GM23338 (cell line): ENCODE data around the gene NUTF2. TPM values are rescaled to one million over a fixed set of nuclear protein-coding genes. Genes with fewer than 3 reads are reported as not detected.

Source experiments
- ATAC-seq: fragments of 200-7000 bp; cut with Tn5 transposase; 3 replicates; pipeline ENCODE4 v1.9.1; 2020
- DNase-seq: peaks from one replicate; pipeline ENCODE4 v3.0.0-alpha.2; 2015; ENCODE audit warnings: low spot score
- H2AFZ ChIP-seq: fragments of 200-600 bp; sonication (generic); 2 replicates; pipeline ENCODE4 v1.8.0; 2016; ENCODE audit warnings: antibody characterized with exemption, mild to moderate bottlenecking, moderate library complexity
- H3F3A ChIP-seq: fragments of 200-600 bp; sonication (generic); replicated peaks from 2 replicates; pipeline ENCODE4 v1.8.0; 2017; ENCODE audit warnings: antibody characterized with exemption, mixed run types, low read depth
- H3K27ac ChIP-seq: fragments of 200-600 bp; sonication (generic); 2 replicates; pipeline ENCODE4 v1.6.1; 2016; ENCODE audit warnings: low read depth
- H3K27me3 ChIP-seq: fragments of 200-600 bp; sonication (generic); 2 replicates; pipeline ENCODE4 v1.8.0; 2016; ENCODE audit warnings: mild to moderate bottlenecking, mixed run types, moderate library complexity; ENCODE audit not compliant: insufficient read depth
- H3K36me3 ChIP-seq: fragments of 200-600 bp; sonication (generic); 2 replicates; pipeline ENCODE4 v1.8.0; 2016; ENCODE audit warnings: mild to moderate bottlenecking; ENCODE audit not compliant: insufficient read depth
- H3K4me1 ChIP-seq: fragments of 200-600 bp; sonication (generic); 2 replicates; pipeline ENCODE4 v1.8.0; 2016; ENCODE audit warnings: mild to moderate bottlenecking, moderate library complexity; ENCODE audit not compliant: insufficient read depth
- H3K4me2 ChIP-seq: fragments of 200-600 bp; sonication (generic); 2 replicates; pipeline ENCODE4 v1.7.1; 2017; ENCODE audit warnings: mixed run types
- H3K4me3 ChIP-seq: fragments of 200-600 bp; sonication (generic); 2 replicates; pipeline ENCODE4 v1.6.1; 2016; ENCODE audit warnings: mixed run types
- H3K79me2 ChIP-seq: fragments of 200-600 bp; sonication (generic); replicated peaks from 2 replicates; pipeline ENCODE4 v1.8.0; 2017; ENCODE audit warnings: mild to moderate bottlenecking; ENCODE audit not compliant: insufficient read depth
- H3K9me2 ChIP-seq: fragments of 200-600 bp; sonication (generic); 2 replicates; pipeline ENCODE4 v1.8.0; 2017; ENCODE audit not compliant: insufficient read depth
- H4K20me1 ChIP-seq: fragments of 200-600 bp; sonication (generic); replicated peaks from 2 replicates; pipeline ENCODE4 v1.8.0; 2017; ENCODE audit warnings: mild to moderate bottlenecking; ENCODE audit not compliant: insufficient read depth
- H3K27ac Mint-ChIP-seq: 2 replicates; pipeline ENCODE4 v1.8.0; 2020; ENCODE audit warnings: inconsistent platforms, mild to moderate bottlenecking, moderate library complexity, mixed read lengths
- H3K27me3 Mint-ChIP-seq: 3 replicates; pipeline ENCODE4 v1.8.0; 2022; ENCODE audit warnings: low read depth, mild to moderate bottlenecking, moderate library complexity, mixed read lengths, inconsistent platforms; ENCODE audit not compliant: insufficient read depth, poor library complexity
- H3K36me3 Mint-ChIP-seq: 3 replicates; pipeline ENCODE4 v1.8.0; 2021; ENCODE audit warnings: low read depth, mild to moderate bottlenecking, inconsistent platforms, moderate library complexity, mixed read lengths
- H3K4me1 Mint-ChIP-seq: 3 replicates; pipeline ENCODE4 v1.8.0; 2020; ENCODE audit warnings: mild to moderate bottlenecking, inconsistent platforms, mixed read lengths
- H3K4me3 Mint-ChIP-seq: 3 replicates; pipeline ENCODE4 v1.8.0; 2021; ENCODE audit warnings: moderate library complexity, mild to moderate bottlenecking, inconsistent platforms, mixed read lengths
- H3K9me3 Mint-ChIP-seq: 3 replicates; pipeline ENCODE4 v1.8.0; 2020; ENCODE audit warnings: moderate library complexity, mild to moderate bottlenecking, inconsistent platforms, mixed read lengths
- CREB1 ChIP-seq: fragments of 250-450 bp; sonication (Bioruptor Pico); IDR thresholded peaks from 2 replicates; pipeline ENCODE4 v1.5.0; 2020; ENCODE audit warnings: low read depth, mild to moderate bottlenecking, moderate library complexity
- EZH2 ChIP-seq: fragments of 200-600 bp; sonication (generic); IDR thresholded peaks from one replicate; pipeline ENCODE4 v1.8.0; 2017; ENCODE audit warnings: antibody characterized with exemption, mild to moderate bottlenecking, low read depth; ENCODE audit not compliant: unreplicated experiment
- EZH2phosphoT487 ChIP-seq: fragments of 200-600 bp; sonication (generic); IDR thresholded peaks from one replicate; pipeline ENCODE4 v1.8.1; 2018; ENCODE audit warnings: antibody characterized with exemption; ENCODE audit not compliant: unreplicated experiment
- JUNB ChIP-seq: IDR thresholded peaks from one replicate; pipeline ENCODE4 v1.6.1; 2016; ENCODE audit warnings: antibody characterized with exemption; ENCODE audit not compliant: unreplicated experiment
- NANOG ChIP-seq: IDR thresholded peaks from 2 replicates; pipeline ENCODE4 v1.6.1; 2016; ENCODE audit warnings: antibody characterized with exemption, borderline replicate concordance
- POLR2AphosphoS5 ChIP-seq: IDR thresholded peaks from 2 replicates; pipeline ENCODE4 v1.6.1; 2016; ENCODE audit warnings: antibody characterized with exemption, low read depth
- STAT1 ChIP-seq: IDR thresholded peaks from one replicate; pipeline ENCODE4 v1.6.1; 2016; ENCODE audit warnings: antibody characterized with exemption; ENCODE audit not compliant: unreplicated experiment
- ZNF114 ChIP-seq: fragments of 250-450 bp; sonication (Bioruptor Pico); IDR thresholded peaks from 2 replicates; pipeline ENCODE4 v1.5.0; 2020; ENCODE audit warnings: mild to moderate bottlenecking, moderate library complexity
- polyA plus RNA-seq: library from polyadenylated mRNA; unstranded; fragments of >200 nt; fragmentation: Nextera tagmentation; extraction: Ambion mirVana; gene quantifications from 2 replicates; pipeline ENCODE4 v1.2.1, GENCODE V29; 2016
- total RNA-seq: library from RNA; depleted of rRNA; stranded (reverse); fragments of >200 nt; shearing (Covaris generic); gene quantifications from 2 replicates; pipeline ENCODE4 v1.2.3, GENCODE V29; 2014
- TF ChIP-seq, protein P1 (sequence below): IDR thresholded peaks from 2 replicates; pipeline ENCODE4 v1.6.1; 2016; ENCODE audit warnings: antibody characterized with exemption
- TF ChIP-seq, protein P2 (sequence below): IDR thresholded peaks from one replicate; pipeline ENCODE4 v1.6.1; 2018; ENCODE audit warnings: antibody characterized with exemption; ENCODE audit not compliant: unreplicated experiment

Gene NUTF2
- total and polyA plus RNA-seq, 2 experiments from 2014 or later: 321 to 391 TPM

DNA sequence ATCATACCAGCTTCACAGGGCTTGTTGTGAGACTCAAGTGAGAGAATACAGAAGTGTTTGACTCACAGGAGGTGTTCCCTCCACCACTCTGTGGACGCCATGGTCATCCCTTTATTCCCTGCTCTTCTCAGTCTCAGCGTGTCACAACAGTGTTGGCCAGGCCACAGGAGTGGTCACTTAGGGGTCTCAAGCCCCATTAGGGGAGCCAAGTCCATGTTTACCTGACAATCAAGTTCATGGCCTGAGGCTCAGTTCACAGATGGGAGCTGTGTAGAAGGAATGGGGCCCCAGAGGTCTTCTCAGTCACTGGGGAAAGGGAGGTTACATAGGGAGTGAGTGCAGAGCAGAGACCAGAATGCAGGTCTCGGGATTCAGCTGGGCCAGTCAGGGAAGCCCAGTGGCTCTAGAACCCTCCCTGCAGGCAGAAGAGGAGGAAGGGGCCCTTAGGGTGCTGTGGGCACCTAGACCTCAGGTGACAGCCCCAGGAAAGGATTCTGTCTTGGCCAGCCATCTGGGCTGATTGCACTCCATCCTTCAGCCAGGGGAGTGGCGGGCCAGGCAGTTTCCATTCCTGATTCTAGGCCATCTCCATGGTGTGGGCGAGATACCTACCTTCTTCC is 10.3 kb downstream of the NUTF2 start:
- TF ChIP-seq, protein P1, sequence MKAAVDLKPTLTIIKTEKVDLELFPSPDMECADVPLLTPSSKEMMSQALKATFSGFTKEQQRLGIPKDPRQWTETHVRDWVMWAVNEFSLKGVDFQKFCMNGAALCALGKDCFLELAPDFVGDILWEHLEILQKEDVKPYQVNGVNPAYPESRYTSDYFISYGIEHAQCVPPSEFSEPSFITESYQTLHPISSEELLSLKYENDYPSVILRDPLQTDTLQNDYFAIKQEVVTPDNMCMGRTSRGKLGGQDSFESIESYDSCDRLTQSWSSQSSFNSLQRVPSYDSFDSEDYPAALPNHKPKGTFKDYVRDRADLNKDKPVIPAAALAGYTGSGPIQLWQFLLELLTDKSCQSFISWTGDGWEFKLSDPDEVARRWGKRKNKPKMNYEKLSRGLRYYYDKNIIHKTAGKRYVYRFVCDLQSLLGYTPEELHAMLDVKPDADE: no peak
- TF ChIP-seq ZNF114 (CRISPR knock-in tag) (no peak), EZH2 (no peak), NANOG (no peak), JUNB (no peak), STAT1 (no peak), EZH2phosphoT487 (no peak)
- TF ChIP-seq, protein P2, sequence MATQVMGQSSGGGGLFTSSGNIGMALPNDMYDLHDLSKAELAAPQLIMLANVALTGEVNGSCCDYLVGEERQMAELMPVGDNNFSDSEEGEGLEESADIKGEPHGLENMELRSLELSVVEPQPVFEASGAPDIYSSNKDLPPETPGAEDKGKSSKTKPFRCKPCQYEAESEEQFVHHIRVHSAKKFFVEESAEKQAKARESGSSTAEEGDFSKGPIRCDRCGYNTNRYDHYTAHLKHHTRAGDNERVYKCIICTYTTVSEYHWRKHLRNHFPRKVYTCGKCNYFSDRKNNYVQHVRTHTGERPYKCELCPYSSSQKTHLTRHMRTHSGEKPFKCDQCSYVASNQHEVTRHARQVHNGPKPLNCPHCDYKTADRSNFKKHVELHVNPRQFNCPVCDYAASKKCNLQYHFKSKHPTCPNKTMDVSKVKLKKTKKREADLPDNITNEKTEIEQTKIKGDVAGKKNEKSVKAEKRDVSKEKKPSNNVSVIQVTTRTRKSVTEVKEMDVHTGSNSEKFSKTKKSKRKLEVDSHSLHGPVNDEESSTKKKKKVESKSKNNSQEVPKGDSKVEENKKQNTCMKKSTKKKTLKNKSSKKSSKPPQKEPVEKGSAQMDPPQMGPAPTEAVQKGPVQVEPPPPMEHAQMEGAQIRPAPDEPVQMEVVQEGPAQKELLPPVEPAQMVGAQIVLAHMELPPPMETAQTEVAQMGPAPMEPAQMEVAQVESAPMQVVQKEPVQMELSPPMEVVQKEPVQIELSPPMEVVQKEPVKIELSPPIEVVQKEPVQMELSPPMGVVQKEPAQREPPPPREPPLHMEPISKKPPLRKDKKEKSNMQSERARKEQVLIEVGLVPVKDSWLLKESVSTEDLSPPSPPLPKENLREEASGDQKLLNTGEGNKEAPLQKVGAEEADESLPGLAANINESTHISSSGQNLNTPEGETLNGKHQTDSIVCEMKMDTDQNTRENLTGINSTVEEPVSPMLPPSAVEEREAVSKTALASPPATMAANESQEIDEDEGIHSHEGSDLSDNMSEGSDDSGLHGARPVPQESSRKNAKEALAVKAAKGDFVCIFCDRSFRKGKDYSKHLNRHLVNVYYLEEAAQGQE: no peak
- Histone ChIP-seq H4K20me1 (peaks cover 79% of the 10 kb centered on the region), H3K4me1 (peaks cover 18% of the 10 kb centered on the region), H3K9me2 (no peaks in the 10 kb centered on the region), H3K79me2 (peaks cover 100% of the 10 kb centered on the region), H3K27me3 (no peaks in the 10 kb centered on the region), H3F3A (no peaks in the 10 kb centered on the region; the same call in 1 of the 2 replicates), H3K36me3 (0 out of 2 replicates have a peak, but pooled peaks cover 2% of the 10 kb centered on the region), H3K27ac (peak overlapping the region; percentile 75), H3K4me2 (peak overlapping the region; percentile 23; the same call in 1 of the 2 replicates), H2AFZ (no peak overlapping the region), H3K4me3 (no peak overlapping the region)
- Mint-ChIP-seq H3K36me3 (peaks cover 33% of the 10 kb centered on the region), H3K4me3 (peak overlapping the region; percentile 10; the same call in 1 of the 3 replicates), H3K9me3 (no peaks in the 10 kb centered on the region), H3K27ac (peak overlapping the region; percentile 75), H3K27me3 (peaks cover 4% of the 10 kb centered on the region), H3K4me1 (peaks cover 36% of the 10 kb centered on the region)
- no peak for DNase-seq
- ATAC-seq: no peak

DNA sequence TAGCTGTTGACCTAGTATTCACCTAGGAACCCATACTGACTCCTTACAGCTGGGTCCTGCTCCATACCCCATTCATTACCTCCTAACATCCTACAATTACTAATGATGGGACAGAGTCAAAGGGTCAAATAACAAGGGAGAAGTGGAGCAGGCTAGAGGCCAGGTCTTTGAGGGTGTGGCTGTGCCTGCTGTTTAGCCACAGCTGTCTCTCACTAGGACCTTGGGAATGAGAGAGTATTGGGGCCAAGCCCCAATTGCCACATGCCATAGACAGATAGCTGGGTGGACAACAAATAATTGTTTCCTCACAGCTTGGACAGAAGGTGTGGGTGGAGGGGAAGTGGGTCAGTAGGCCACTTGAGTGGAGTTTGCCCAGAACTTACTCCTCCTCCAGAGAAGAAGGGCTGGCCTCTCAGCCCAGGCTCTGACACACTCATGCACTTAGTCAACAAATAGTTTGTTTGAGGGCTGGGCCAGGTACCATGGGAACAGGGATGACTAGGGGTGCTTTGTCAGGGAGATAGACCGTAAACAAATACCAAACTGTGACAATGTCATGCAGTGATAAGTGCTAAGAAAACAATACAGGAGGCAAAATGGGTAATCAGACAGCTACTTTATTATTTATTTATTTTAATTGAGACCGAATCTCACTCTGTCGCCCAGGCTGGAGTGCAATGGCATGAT is 11.0 kb downstream of the NUTF2 start:
- Mint-ChIP-seq H3K4me1 (peaks cover 36% of the 10 kb centered on the region), H3K4me3 (peak overlapping the region; percentile 18; the same call in 2 of the 3 replicates), H3K9me3 (no peaks in the 10 kb centered on the region), H3K27me3 (peaks cover 4% of the 10 kb centered on the region), H3K27ac (peak overlapping the region; percentile 69; the same call in 1 of the 2 replicates), H3K36me3 (peaks cover 33% of the 10 kb centered on the region)
- Histone ChIP-seq H3K36me3 (0 out of 2 replicates have a peak, but pooled peaks cover 2% of the 10 kb centered on the region), H4K20me1 (peaks cover 73% of the 10 kb centered on the region), H2AFZ (no peak overlapping the region), H3F3A (no peaks in the 10 kb centered on the region; the same call in 1 of the 2 replicates), H3K27ac (peak overlapping the region; percentile 75; the same call in 1 of the 2 replicates), H3K4me3 (no peak overlapping the region), H3K79me2 (peaks cover 100% of the 10 kb centered on the region), H3K9me2 (no peaks in the 10 kb centered on the region), H3K4me2 (0 out of 2 replicates have a peak overlapping the region, but pooled peaks have one; percentile 23), H3K4me1 (peaks cover 18% of the 10 kb centered on the region), H3K27me3 (no peaks in the 10 kb centered on the region)
- peak; percentile 86 for DNase-seq
- peak; percentile 93 for ATAC-seq
- TF ChIP-seq, protein P2: no peak
- TF ChIP-seq CREB1 (CRISPR knock-in tag): no peak
- TF ChIP-seq, protein P1: no peak
- no peak for TF ChIP-seq POLR2AphosphoS5
- no peak for TF ChIP-seq STAT1
